H9 (cell line): ENCODE measurements around the gene KAT7. TPM values are rescaled to one million over a fixed set of nuclear protein-coding genes. Genes with fewer than 3 reads are reported as not detected.

Experiments
- DNase-seq: peaks from one replicate; pipeline ENCODE4 v3.0.0-alpha.2; 2017
- H2AFZ ChIP-seq: one replicate; pipeline ENCODE4 v1.6.1; 2013; ENCODE audit warnings: mild to moderate bottlenecking, low read length, control low read depth, moderate library complexity
- H2AK5ac ChIP-seq: 2 replicates; pipeline ENCODE4 v1.6.1; 2013; ENCODE audit warnings: low read length, control low read depth, mixed read lengths; ENCODE audit not compliant: insufficient read length
- H2BK120ac ChIP-seq: one replicate; pipeline ENCODE4 v1.6.1; 2013; ENCODE audit warnings: low read depth, mild to moderate bottlenecking, low read length, control low read depth, inconsistent platforms; ENCODE audit not compliant: poor library complexity, severe bottlenecking
- H2BK12ac ChIP-seq: 2 replicates; pipeline ENCODE4 v1.6.1; 2013; ENCODE audit warnings: low read length, control low read depth, mixed read lengths, low read depth; ENCODE audit not compliant: insufficient read length
- H2BK15ac ChIP-seq: 2 replicates; pipeline ENCODE4 v1.6.1; 2013; ENCODE audit warnings: low read depth, low read length, control low read depth
- H2BK20ac ChIP-seq: one replicate; pipeline ENCODE4 v1.6.1; 2013; ENCODE audit warnings: low read depth, mild to moderate bottlenecking, low read length, control low read depth, inconsistent platforms; ENCODE audit not compliant: poor library complexity, severe bottlenecking
- H2BK5ac ChIP-seq: 2 replicates; pipeline ENCODE4 v1.6.1; 2013; ENCODE audit warnings: low read length, control low read depth, mixed read lengths; ENCODE audit not compliant: insufficient read length
- H3K14ac ChIP-seq: 2 replicates; pipeline ENCODE4 v1.6.1; 2013; ENCODE audit warnings: low read length, control low read depth; ENCODE audit not compliant: insufficient read depth
- H3K18ac ChIP-seq: 2 replicates; pipeline ENCODE4 v1.6.1; 2013; ENCODE audit warnings: low read depth, mild to moderate bottlenecking, mixed read lengths, low read length, control low read depth; ENCODE audit not compliant: insufficient read length
- H3K23ac ChIP-seq: 2 replicates; pipeline ENCODE4 v1.6.1; 2013; ENCODE audit warnings: low read length, control low read depth, mixed read lengths, low read depth; ENCODE audit not compliant: insufficient read length
- H3K23me2 ChIP-seq: 2 replicates; pipeline ENCODE4 v1.6.1; 2013; ENCODE audit warnings: low read depth, mild to moderate bottlenecking, mixed read lengths, low read length, control low read depth; ENCODE audit not compliant: insufficient read length, poor library complexity, severe bottlenecking
- H3K27ac ChIP-seq: 2 replicates; pipeline ENCODE4 v1.5.1; 2013; ENCODE audit warnings: low read length, control low read depth, mixed read lengths, low read depth; ENCODE audit not compliant: insufficient read length
- H3K27me3 ChIP-seq: 2 replicates; pipeline ENCODE4 v1.6.1; 2013; ENCODE audit warnings: low read length, control low read depth, inconsistent platforms; ENCODE audit not compliant: insufficient read depth
- H3K4ac ChIP-seq: 2 replicates; pipeline ENCODE4 v1.6.1; 2013; ENCODE audit warnings: low read depth, mild to moderate bottlenecking, control low read depth, inconsistent platforms, low read length, moderate library complexity
- H3K4me1 ChIP-seq: 2 replicates; pipeline ENCODE4 v1.6.1; 2013; ENCODE audit warnings: low read length, control low read depth, inconsistent platforms; ENCODE audit not compliant: insufficient read depth
- H3K4me2 ChIP-seq: 2 replicates; pipeline ENCODE4 v1.6.1; 2013; ENCODE audit warnings: low read length, control low read depth, mixed read lengths; ENCODE audit not compliant: insufficient read length, insufficient read depth
- H3K56ac ChIP-seq: 2 replicates; pipeline ENCODE4 v1.6.1; 2013; ENCODE audit warnings: low read depth, mild to moderate bottlenecking, mixed read lengths, low read length, control low read depth; ENCODE audit not compliant: insufficient read length
- H3K79me1 ChIP-seq: 2 replicates; pipeline ENCODE4 v1.6.1; 2013; ENCODE audit warnings: low read depth, mild to moderate bottlenecking, moderate library complexity, low read length, control low read depth, inconsistent platforms; ENCODE audit not compliant: insufficient read depth, poor library complexity, severe bottlenecking
- H3K79me2 ChIP-seq: 2 replicates; pipeline ENCODE4 v1.6.1; 2013; ENCODE audit warnings: low read length, control low read depth, inconsistent platforms; ENCODE audit not compliant: insufficient read depth
- H3K9ac ChIP-seq: 2 replicates; pipeline ENCODE4 v1.6.1; 2013; ENCODE audit warnings: low read length, control low read depth, mixed read lengths; ENCODE audit not compliant: insufficient read length; ENCODE audit errors: extremely low read depth
- H3K9me3 ChIP-seq: one replicate; pipeline ENCODE4 v1.6.1; 2013; ENCODE audit warnings: low read depth, low read length, inconsistent platforms; ENCODE audit not compliant: control insufficient read depth
- H3T11ph ChIP-seq: one replicate; pipeline ENCODE4 v1.6.1; 2013; ENCODE audit warnings: mild to moderate bottlenecking, low read length, control low read depth, inconsistent platforms
- H4K20me1 ChIP-seq: one replicate; pipeline ENCODE4 v1.6.1; 2013; ENCODE audit not compliant: control insufficient read depth, insufficient read length, insufficient read depth
- H4K5ac ChIP-seq: 2 replicates; pipeline ENCODE4 v1.6.1; 2013; ENCODE audit warnings: low read depth, mild to moderate bottlenecking, mixed read lengths, low read length, control low read depth; ENCODE audit not compliant: insufficient read length
- H4K8ac ChIP-seq: replicated peaks from 2 replicates; pipeline ENCODE4 v1.6.1; 2013; ENCODE audit warnings: low read length, control low read depth, mixed read lengths, low read depth; ENCODE audit not compliant: insufficient read length
- H4K91ac ChIP-seq: 2 replicates; pipeline ENCODE4 v1.6.1; 2013; ENCODE audit warnings: low read depth, mild to moderate bottlenecking, moderate library complexity, mixed read lengths, low read length, control low read depth; ENCODE audit not compliant: insufficient read length
- H3K27ac Mint-ChIP-seq, 3 experiments: 2 replicates in 2 of 3; 3 replicates in 1 of 3; pipeline ENCODE4 v1.8.0; 2020 to 2021; ENCODE audit warnings: mixed read lengths in 3 of 3, mild to moderate bottlenecking in 1 of 3, moderate library complexity in 1 of 3
- H3K27me3 Mint-ChIP-seq: 2 replicates; pipeline ENCODE4 v1.8.0; 2021; ENCODE audit warnings: low read depth, mild to moderate bottlenecking, moderate library complexity, mixed read lengths
- H3K36me3 Mint-ChIP-seq, 3 experiments: 2 replicates in 2 of 3; 3 replicates in 1 of 3; pipeline ENCODE4 v1.8.0; 2020 to 2021; ENCODE audit warnings: low read depth in 3 of 3, mixed read lengths in 3 of 3; ENCODE audit not compliant: insufficient read depth in 1 of 3
- H3K4me1 Mint-ChIP-seq, 2 experiments: 2 replicates each; pipeline ENCODE4 v1.8.0; 2020; ENCODE audit warnings: mixed read lengths in 2 of 2
- H3K4me3 Mint-ChIP-seq, 2 experiments: 2 replicates in 1 of 2; 3 replicates in 1 of 2; pipeline ENCODE4 v1.8.0; 2020 to 2021; ENCODE audit warnings: mild to moderate bottlenecking in 2 of 2, mixed read lengths in 2 of 2, moderate library complexity in 1 of 2
- H3K9me3 Mint-ChIP-seq, 2 experiments: 2 replicates in 1 of 2; 3 replicates in 1 of 2; pipeline ENCODE4 v1.8.0; 2020; ENCODE audit warnings: mild to moderate bottlenecking in 2 of 2, mixed read lengths in 2 of 2, moderate library complexity in 1 of 2
- WGBS: extraction: QIAGEN DNeasy Blood & Tissue Kit; methylation state at CpG from one replicate; pipeline ENCODE4 v1.1.7; 2013; ENCODE audit warnings: missing lambda C conversion rate, low lambda C conversion rate, mixed read lengths; ENCODE audit not compliant: insufficient read length; ENCODE audit errors: extremely low coverage; 5-methylcytosine and 5-hydroxymethylcytosine counted together
- total RNA-seq: library from RNA; stranded (reverse); gene quantifications from 2 replicates; pipeline ENCODE4 v1.2.1, GENCODE V29; 2021
- TF ChIP-seq, protein P1 (sequence below): fragments of 200-600 bp; sonication (generic); conservative IDR thresholded peaks from 3 replicates; pipeline ENCODE4 v1.8.0; 2021; ENCODE audit warnings: antibody characterized with exemption, mild to moderate bottlenecking

KAT7 gene
- total RNA-seq, 1 experiment from 2014 or later = 93.1 TPM

- H2BK5ac ChIP-seq = no peak overlapping the region
- H4K8ac ChIP-seq = no peak overlapping the region
- no peak overlapping the region for H3K27ac ChIP-seq
- no peaks in the 10 kb centered on the region for H3K27me3 ChIP-seq
- no peak overlapping the region for H2BK15ac ChIP-seq
- peaks cover 9% of the 10 kb centered on the region; the same call in 1 of the 2 replicates for H3K79me2 ChIP-seq
- H3T11ph ChIP-seq = no peak overlapping the region
- no peak overlapping the region for H4K91ac ChIP-seq
- TF ChIP-seq, protein P1, sequence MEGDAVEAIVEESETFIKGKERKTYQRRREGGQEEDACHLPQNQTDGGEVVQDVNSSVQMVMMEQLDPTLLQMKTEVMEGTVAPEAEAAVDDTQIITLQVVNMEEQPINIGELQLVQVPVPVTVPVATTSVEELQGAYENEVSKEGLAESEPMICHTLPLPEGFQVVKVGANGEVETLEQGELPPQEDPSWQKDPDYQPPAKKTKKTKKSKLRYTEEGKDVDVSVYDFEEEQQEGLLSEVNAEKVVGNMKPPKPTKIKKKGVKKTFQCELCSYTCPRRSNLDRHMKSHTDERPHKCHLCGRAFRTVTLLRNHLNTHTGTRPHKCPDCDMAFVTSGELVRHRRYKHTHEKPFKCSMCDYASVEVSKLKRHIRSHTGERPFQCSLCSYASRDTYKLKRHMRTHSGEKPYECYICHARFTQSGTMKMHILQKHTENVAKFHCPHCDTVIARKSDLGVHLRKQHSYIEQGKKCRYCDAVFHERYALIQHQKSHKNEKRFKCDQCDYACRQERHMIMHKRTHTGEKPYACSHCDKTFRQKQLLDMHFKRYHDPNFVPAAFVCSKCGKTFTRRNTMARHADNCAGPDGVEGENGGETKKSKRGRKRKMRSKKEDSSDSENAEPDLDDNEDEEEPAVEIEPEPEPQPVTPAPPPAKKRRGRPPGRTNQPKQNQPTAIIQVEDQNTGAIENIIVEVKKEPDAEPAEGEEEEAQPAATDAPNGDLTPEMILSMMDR = no peak
- Mint-ChIP-seq H3K36me3 (peaks cover 2 to 8% (median 6%) of the 10 kb centered on the region in 3 experiments; a peak in 6 of 7 replicates), H3K27ac (0 out of 7 replicates have a peak overlapping the region, but pooled peaks of 1 of the 3 experiments have one; percentile 47), H3K27me3 (no peaks in the 10 kb centered on the region), H3K4me1 (peaks cover 20 to 32% of the 10 kb centered on the region in 2 experiments), H3K4me3 (no peak overlapping the region), H3K9me3 (no peaks in the 10 kb centered on the region)
- H4K20me1 ChIP-seq = no peaks in the 10 kb centered on the region
- H4K5ac ChIP-seq = no peak overlapping the region
- H3K4me2 ChIP-seq = no peak overlapping the region
- peaks cover 11% of the 10 kb centered on the region for H3K79me1 ChIP-seq
- no peak for DNase-seq
- WGBS = no CpG with 5 or more reads among the region's 8 CpGs
- no peak overlapping the region for H2BK120ac ChIP-seq
- H2AFZ ChIP-seq = no peak overlapping the region
- H3K14ac ChIP-seq = no peak overlapping the region
- H3K18ac ChIP-seq = no peak overlapping the region
- H2AK5ac ChIP-seq = no peak overlapping the region
- H2BK12ac ChIP-seq = no peak overlapping the region
- H3K56ac ChIP-seq = no peak overlapping the region
- H3K9ac ChIP-seq = no peak overlapping the region
- no peak overlapping the region for H3K23ac ChIP-seq
- no peaks in the 10 kb centered on the region for H3K9me3 ChIP-seq
- H2BK20ac ChIP-seq = no peak overlapping the region
- H3K4me1 ChIP-seq = no peaks in the 10 kb centered on the region; the same call in 1 of the 2 replicates
- no peak overlapping the region for H3K4ac ChIP-seq
- no peaks in the 10 kb centered on the region for H3K23me2 ChIP-seq
These were observed 34.5 kb upstream of the KAT7 start for GRCh38 chr17:49753959-49754391.
